Measurements from ENCODE around the gene CKB.

The CKB gene

DNA sequence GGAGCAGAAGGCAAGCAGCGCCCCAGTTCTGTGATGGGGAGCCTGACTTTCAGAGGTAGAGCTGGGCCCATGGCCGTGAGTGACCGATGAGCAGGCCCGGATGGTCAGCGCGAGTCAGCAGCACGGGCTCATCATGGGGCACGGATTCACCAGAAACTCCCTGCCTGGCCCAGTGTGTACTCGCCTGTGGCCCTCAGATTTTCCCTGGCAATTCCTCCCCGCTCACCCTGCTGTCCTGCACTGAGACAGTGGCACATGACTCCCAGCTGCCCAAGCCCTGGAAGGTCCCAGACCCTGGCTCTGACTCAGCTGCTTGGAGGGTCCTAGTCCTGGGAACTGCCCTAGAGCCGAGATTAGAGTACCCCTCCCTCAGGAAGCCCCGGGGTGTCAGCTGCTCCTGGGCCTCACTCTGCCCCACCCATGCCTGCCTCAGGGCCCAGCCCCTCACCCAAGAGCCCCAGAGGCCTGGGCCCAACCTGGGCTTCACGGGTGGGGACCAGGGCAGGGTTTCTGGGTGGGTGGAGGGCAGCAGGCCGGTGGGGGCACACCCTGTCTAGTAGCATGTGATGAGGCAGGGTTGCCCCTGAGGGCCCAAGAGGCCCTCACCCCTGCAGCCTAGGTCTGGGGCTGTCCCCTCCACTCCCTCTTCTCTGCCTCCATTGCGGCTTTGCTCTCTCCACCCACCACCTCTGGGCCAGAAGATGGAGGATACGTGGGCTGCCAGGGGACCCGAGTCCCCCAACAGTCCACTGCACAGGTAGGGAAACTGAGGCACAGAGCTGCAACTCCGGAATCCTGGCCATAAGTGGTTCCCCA, 14.8 kb upstream of the CKB start:
- DNase-seq (ENCODE audit: low spot score) = no peak
- Histone ChIP-seq H3K36me3 (ENCODE audit: low read depth) (no peaks in the 10 kb centered on the region), H3K9me3 (ENCODE audit: severe bottlenecking) (no peaks in the 10 kb centered on the region), H3K4me3 (ENCODE audit: severe bottlenecking) (no peak overlapping the region), H3K27me3 (ENCODE audit: insufficient read depth, poor library complexity, severe bottlenecking) (no peaks in the 10 kb centered on the region), H3K27ac (ENCODE audit: poor library complexity, severe bottlenecking) (no peak overlapping the region), H3K4me1 (ENCODE audit: insufficient read depth, poor library complexity, severe bottlenecking) (peaks cover 29% of the 10 kb centered on the region)
- ATAC-seq (ENCODE audit: low read depth) = no peak
- TF ChIP-seq, protein P1, sequence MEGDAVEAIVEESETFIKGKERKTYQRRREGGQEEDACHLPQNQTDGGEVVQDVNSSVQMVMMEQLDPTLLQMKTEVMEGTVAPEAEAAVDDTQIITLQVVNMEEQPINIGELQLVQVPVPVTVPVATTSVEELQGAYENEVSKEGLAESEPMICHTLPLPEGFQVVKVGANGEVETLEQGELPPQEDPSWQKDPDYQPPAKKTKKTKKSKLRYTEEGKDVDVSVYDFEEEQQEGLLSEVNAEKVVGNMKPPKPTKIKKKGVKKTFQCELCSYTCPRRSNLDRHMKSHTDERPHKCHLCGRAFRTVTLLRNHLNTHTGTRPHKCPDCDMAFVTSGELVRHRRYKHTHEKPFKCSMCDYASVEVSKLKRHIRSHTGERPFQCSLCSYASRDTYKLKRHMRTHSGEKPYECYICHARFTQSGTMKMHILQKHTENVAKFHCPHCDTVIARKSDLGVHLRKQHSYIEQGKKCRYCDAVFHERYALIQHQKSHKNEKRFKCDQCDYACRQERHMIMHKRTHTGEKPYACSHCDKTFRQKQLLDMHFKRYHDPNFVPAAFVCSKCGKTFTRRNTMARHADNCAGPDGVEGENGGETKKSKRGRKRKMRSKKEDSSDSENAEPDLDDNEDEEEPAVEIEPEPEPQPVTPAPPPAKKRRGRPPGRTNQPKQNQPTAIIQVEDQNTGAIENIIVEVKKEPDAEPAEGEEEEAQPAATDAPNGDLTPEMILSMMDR (IDR thresholded peaks at IDR 0.05; ENCODE audit: poor library complexity, severe bottlenecking) = no peak

DNA sequence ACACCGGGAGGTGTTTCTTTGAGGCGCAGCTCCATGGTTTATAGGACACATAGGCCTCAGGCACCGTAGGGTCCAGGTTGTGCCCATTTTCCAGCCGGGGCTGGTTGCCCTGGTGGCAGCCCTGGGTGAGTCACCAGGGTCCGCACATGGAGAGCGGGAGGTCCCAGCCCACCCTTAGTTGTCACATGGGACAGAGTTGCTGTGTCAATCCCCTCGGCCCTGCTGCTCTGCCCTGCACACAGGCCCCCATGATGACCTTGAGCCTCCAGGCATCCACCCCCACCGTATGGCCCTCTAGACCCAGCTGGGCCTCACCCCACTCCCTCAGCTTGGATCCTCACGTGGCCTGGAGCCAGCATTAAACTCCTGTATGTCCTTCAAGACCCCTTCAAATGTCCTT, 14.1 kb upstream of the CKB start:
- no peaks in the 10 kb centered on the region; the same call in 1 of the 2 replicates for H3K36me3 ChIP-seq (ENCODE audit: low read depth)
- H3K27ac ChIP-seq (ENCODE audit: poor library complexity, severe bottlenecking) = no peak overlapping the region
- H3K4me3 ChIP-seq (ENCODE audit: severe bottlenecking) = no peak overlapping the region
- TF ChIP-seq, protein P1 (IDR thresholded peaks at IDR 0.05; ENCODE audit: poor library complexity, severe bottlenecking) = no peak
- H3K9me3 ChIP-seq (ENCODE audit: severe bottlenecking) = no peaks in the 10 kb centered on the region
- peaks cover 24% of the 10 kb centered on the region for H3K4me1 ChIP-seq (ENCODE audit: insufficient read depth, poor library complexity, severe bottlenecking)
- DNase-seq (ENCODE audit: low spot score) (no peak), ATAC-seq (ENCODE audit: low read depth) (no peak)
- H3K27me3 ChIP-seq (ENCODE audit: insufficient read depth, poor library complexity, severe bottlenecking) = no peaks in the 10 kb centered on the region

DNA sequence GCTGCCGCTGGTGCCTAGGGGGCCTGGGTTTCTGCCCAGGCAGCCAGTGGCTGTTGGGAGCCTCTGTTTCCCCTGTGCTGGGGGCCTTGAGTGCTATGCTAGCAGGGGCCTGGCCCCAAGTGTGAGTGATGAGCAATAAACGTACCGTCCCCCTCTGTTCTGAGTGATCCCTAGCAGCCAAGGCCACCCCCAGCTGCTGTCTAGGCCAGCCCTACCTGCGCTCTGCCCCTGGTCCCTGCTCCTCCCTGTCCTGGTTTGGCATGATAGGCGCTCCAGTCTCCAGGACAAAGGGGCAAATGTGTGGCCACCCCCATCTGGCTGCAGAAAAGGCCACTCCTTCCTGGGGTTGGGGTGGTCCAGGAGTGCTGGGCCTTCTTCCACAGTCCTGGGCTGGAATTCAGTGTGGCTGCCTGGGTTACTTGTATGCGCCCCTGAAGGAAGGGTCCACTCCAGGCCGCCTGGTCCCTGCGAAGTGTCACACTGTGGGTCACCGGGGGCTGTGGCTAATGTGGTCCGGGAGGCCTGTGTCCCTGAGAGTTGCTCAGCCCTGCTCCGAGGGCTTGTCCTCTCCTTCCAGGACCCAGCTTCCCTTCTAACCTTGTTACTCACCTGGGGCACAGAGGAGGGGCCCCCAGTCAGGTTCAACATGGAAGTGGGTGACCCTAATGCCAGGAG, 13.4 kb upstream of the CKB start:
- TF ChIP-seq, protein P1 (IDR thresholded peaks at IDR 0.05; ENCODE audit: poor library complexity, severe bottlenecking) = no peak
- DNase-seq (ENCODE audit: low spot score) (no peak), ATAC-seq (ENCODE audit: low read depth) (no peak)
- Histone ChIP-seq H3K9me3 (ENCODE audit: severe bottlenecking) (no peaks in the 10 kb centered on the region), H3K27me3 (ENCODE audit: insufficient read depth, poor library complexity, severe bottlenecking) (no peaks in the 10 kb centered on the region), H3K36me3 (ENCODE audit: low read depth) (peaks cover 1% of the 10 kb centered on the region), H3K27ac (ENCODE audit: poor library complexity, severe bottlenecking) (no peak overlapping the region), H3K4me3 (ENCODE audit: severe bottlenecking) (no peak overlapping the region), H3K4me1 (ENCODE audit: insufficient read depth, poor library complexity, severe bottlenecking) (peaks cover 17% of the 10 kb centered on the region)

DNA sequence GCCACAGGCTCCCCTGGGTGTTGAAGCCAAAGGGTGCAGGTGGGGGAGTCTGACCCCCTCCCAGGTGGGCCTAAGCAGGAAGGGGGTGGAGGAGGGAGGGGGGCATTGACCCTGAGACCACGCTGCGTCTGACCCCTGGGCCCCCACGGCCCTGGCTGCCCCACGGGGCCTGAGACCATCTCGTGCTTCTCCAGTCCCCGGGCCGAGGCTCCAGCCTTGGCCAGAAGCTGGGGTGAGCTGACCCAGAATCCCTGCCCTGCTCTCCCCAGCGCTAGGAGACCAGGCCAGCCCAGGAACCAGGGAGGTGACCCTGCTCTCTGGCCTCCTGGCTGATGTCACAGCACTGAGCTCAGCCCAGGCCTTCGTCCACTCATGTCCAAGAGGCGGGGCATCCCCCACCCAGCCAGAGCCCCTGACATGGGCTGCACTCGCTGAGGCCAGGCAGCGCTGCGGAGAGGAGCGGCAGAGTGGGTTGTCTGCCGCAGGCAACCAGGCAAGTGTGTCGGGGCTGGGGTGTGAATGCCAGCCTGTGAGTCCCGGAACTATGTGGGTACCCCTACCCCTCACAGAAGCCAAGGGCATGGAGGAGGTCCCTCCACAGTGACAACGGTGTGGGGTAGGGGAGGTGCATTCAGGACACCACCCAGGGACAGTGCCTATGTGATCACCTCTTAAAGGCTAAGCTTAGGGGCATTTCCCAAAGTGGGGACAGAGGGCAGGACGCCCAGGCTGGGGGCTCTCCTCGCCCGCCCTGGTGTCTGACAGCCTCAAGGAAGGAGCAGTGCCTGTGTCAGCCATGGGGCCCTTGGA, 12.7 kb upstream of the CKB start:
- H3K4me1 ChIP-seq (ENCODE audit: insufficient read depth, poor library complexity, severe bottlenecking) = peaks cover 11% of the 10 kb centered on the region
- H3K27me3 ChIP-seq (ENCODE audit: insufficient read depth, poor library complexity, severe bottlenecking) = no peaks in the 10 kb centered on the region
- TF ChIP-seq, protein P1 (IDR thresholded peaks at IDR 0.05; ENCODE audit: poor library complexity, severe bottlenecking) = no peak
- H3K9me3 ChIP-seq (ENCODE audit: severe bottlenecking) = no peaks in the 10 kb centered on the region
- peaks cover 9% of the 10 kb centered on the region for H3K36me3 ChIP-seq (ENCODE audit: low read depth)
- DNase-seq (ENCODE audit: low spot score) (no peak), ATAC-seq (ENCODE audit: low read depth) (no peak)
- H3K4me3 ChIP-seq (ENCODE audit: severe bottlenecking) = no peak overlapping the region
- no peak overlapping the region for H3K27ac ChIP-seq (ENCODE audit: poor library complexity, severe bottlenecking)

All from RWPE2 (cell line).